SH-SY5Y (cell line): Measurements from ENCODE around the gene TUSC2.

Source experiments
- GATA2 ChIP-seq: IDR thresholded peaks from 2 replicates; pipeline ENCODE4 v1.6.1; 2011; ENCODE audit warnings: mild to moderate bottlenecking, low read depth, low read length
- GATA3 ChIP-seq: IDR thresholded peaks from 2 replicates; pipeline ENCODE4 v1.6.1; 2011; ENCODE audit warnings: low read depth, mild to moderate bottlenecking, low read length, moderate library complexity

DNA sequence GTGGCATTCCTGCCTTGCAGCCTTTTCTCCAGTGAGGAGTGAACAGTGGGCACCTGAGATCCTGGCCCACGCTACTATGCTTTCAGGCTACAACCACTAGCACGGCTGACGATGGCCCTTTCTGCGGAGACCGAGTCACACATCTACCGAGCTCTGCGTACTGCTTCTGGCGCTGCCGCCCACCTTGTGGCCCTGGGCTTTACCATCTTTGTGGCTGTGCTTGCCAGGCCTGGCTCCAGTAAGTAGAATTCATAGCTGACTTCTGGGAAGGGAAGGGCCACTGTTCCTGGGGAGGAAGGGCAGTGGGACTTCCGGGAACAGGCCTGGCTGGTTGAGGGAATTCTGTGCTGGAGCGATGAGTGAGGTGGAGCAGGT, 23.3 kb upstream of the TUSC2 start:
- TF ChIP-seq GATA2 (no peak), GATA3 (no peak)
